ENCODE data around the gene GRIP1.
A peak's percentile ranks its signal among the peaks of the same experiment; 100 is the strongest.

GRIP1 gene

DNA sequence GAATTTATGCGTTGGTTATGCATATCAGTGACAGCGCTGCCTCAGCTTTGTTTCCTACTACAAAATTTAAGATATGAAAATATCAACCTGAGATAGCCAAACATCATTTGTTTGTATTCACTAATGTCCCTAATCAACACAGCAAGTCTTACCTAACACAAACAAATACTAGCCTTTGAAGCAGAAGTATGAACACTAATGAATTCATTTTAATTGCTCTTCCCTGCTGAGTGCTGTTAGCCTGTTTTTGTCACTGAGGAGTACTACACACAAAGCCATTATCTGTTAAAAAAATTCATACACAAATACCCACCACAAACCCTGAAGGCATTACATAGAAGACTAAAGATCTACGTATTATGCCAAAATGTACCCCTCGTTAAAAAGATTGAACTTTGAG is 225.8 kb downstream of the GRIP1 start:
- no peak for DNase-seq (ENCODE audit: low read depth in 3 of 3)

DNA sequence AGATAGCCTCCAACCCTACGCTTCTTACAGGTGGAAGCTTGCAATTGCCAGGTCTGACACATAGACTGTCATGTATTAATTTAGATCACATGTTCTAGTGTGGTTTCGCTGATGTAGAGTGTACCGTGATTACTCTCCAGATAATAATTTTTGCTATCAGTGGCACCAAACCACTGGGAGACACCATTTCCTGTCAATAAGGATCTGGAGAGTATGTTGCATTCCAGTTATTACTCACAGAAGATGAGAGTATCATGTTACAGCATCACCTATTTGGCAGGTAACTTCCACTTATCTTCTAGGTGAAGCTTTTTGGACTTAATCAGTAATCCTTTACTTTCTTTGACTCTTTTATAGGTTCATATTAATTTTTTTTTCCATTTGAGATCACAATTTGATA is 229.3 kb downstream of the GRIP1 start:
- DNase-seq (ENCODE audit: low read depth in 3 of 3) = no peak

DNA sequence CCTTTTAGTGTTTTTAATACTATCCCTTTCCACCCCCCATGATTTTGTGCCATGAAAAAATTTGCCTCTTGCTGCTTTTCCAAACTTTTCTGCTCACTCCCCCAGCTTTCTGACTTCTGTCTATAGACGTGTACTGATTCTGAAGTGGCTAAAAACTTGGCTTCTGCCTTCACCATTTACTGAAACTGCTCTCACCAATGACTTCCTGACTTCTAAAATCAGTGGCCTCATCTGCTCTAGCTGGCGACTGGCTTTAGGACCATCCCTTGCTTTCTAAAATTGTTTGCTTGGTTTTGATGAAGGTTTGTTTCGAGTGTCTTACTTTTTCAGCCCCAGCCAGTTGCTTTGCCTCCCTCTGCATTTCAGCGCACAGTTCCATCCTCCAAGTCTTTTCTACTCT is 231.2 kb downstream of the GRIP1 start:
- DNase-seq (ENCODE audit: low read depth in 3 of 3) = no peak

DNA sequence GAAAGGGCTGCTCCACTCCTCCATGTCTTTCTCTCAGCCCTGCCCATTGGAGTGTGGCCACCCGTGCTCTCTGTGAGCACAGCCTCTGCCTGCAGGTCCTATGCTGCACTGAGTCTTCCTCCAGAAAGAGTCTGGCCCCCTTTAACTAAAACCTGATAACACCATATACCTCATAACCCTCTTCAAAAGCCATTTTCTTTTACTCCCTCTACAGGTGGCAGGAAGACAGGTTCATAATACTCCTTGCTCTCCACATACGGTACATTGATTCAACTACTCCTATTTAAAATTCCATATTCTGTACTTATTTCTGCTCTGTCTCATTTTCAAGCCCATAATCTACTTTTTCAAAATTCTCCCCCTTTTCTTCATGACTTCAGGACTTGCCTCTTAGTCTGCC is 232.6 kb downstream of the GRIP1 start:
- no peak for DNase-seq (ENCODE audit: low read depth in 3 of 3)

DNA sequence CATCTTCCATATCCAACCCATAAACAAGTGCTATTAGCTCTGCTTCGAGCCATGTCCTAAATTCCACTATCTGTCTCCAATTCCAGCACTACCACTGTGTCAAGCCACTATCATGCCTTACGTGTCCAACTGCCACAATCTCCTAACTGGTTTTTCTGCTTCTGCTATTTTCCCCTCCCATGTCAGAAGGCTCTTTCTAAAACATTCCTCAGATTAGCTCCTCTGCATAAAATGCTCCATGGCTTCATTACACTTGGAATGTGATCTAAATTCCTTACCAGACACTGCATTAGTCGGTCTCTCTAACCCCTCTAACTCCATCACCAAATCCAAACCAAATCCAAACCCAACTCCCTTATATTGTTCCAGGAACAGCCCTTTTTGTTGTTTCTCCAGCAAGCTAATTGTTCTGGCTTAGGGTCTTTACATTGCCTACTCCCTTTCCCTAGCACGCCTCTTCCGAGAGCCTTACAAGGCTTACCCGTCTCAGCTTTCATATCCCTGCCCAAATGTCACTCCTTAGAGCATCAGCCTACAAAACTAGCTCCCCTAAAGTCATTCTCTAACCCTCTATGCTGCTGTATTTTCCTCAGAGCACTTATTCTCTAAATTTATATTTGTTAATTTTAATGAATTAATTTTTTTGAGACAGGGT is 236.8 kb downstream of the GRIP1 start:
- no peak for DNase-seq (ENCODE audit: low read depth in 3 of 3)

DNA sequence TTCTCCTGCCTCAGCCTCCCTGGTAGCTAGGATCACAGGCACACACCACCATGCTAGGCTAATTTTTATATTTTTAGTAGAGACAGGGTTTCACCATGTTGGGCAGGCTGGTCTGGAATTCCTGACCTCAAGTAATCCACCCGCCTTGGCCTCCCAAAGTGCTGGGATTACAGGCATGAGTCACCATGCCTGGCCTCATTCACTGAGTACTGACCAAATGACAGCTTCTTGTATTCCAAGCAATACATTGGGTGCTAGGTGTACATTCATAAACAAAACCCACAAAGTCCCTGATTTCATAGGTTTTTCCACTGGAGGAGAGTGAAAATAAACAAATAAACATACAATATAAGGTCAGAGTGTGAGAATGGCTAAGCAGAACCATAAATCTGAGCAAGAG is 240.3 kb downstream of the GRIP1 start:
- no peak for DNase-seq (ENCODE audit: low read depth in 3 of 3)

DNA sequence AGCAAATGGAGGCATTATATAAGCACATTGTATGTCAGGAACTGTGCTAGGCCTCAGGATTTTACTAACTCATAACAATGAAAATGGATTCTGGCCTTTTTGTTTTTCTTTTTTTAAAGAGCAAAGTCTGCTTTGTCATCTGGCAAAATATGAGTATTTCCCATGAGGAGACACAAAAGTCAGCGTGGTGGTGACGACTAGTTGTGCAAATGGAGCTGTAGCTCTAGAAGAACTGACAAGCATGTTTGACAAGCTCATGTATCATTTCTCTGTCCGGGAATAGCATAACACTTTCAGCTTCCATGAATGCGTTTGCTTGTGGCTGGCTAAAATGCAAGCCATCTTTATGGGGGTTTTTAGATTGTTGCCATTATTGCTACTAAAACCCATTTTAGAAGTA is 248.8 kb downstream of the GRIP1 start:
- no peak for DNase-seq (ENCODE audit: low read depth in 3 of 3)

DNA sequence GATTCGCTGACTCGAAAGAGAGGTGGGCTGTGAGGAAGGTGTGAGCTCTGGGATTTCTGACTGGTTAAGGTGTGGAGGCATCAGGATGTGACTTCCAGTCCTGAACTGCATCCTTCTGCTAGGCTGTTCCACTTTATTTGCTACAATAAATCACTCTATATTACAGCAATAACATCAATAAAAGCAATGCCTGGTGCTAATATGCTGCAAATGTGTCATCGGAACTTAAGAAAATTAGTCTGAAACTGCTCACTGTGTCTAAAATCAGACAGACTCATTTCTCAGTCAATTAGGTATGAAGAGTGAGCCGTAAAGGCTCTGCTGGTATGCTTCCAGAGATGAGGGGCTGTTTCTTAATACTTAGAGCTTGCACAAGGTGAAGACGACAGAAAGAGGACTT is 250.0 kb downstream of the GRIP1 start:
- no peak for DNase-seq (ENCODE audit: low read depth in 3 of 3)

DNA sequence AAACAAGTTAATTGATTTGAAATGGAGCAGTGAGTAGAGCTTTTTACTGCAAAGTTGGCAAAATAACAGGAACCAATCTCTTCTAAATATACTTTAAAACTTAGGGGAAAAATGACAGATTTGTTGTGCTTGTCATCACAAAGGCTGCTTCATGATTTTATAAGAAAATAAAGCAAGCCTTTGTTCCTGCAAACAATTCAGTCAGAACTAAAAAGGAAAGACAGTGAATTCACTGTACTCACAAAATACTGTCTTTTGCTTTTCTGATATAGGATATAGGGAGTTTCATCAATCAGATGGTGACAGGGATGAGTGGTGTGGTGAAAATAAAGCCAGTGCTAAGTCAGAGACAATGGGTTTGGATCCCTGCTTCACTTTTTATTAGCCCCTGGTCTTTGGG is 250.6 kb downstream of the GRIP1 start:
- DNase-seq (ENCODE audit: low read depth in 3 of 3) = no peak

DNA sequence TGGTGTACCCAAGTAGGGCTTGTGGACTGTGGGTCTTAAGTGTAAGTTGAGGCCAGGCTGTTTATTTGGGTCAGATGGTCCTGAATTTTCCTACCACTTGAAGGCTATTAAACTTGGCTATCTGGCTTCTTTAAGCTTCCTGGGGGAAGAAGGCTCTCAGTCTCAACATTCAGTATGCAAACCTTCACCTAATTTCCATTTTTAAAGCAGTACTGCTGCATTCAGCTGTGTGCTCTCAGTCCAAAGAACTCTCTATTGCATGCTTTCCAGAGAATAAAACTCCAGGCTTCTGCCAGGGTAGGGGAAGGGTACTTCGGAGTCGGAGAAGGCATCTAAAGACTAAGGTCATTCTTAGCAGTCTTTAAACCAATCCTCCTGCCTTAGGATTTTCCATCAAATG is 252.2 kb downstream of the GRIP1 start:
- DNase-seq (ENCODE audit: low read depth in 3 of 3) = no peak

DNA sequence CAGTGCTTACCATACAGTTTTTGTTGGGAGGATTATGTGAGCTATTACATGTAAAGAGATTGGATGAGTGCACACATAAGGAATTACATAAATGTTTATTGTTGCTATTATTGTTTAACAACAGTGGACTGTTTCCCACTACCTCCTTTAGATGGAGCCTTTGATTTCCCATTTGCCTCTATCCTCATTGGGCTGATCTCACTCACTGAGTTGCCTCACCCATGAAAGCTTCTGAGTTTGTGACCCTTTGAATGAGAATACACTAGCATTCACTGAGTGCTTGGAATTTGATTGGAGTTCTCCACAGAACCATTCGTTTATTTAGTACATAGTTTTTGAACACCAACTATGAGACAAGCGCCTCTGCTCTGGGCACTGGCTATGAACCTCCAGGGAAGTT is 255.6 kb downstream of the GRIP1 start:
- no peak for DNase-seq (ENCODE audit: low read depth in 3 of 3)

DNA sequence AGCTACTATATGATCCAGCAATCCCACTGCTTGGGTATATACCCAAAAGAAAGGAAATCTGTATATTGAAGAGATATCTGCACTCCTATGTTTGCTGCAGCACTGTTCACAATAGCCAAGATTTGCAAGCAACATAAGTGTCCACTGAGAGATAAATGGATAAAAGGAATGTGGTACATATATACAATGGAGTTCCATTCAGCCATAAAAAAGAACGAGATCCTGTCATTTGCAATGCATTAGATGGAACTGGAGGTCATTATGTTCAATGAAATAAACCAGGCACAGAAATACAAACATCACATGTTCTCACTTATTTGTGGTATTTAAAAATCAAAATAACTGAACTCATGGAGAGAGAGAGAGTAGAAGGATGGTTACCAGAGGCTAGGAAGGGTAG is 260.0 kb downstream of the GRIP1 start:
- no peak for DNase-seq (ENCODE audit: low read depth in 3 of 3)

DNA sequence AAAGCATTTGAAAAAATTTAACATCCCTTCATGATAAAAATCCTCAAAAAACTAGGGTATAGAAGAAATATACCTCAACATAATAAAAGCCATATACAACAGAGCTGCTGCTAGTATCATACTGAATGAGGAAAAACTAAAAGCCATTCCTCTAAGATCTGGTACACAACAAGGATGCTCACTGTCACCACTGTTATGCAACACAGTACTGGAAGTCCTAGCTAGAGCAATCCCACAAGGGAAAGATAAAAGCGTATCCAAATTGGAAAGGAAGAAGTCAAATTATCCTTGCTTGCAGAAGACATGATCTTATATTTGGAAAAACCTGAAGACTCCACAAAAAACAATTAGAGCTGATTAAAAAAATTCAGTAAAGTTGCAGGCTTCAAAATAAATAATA is 261.7 kb downstream of the GRIP1 start:
- no peak for DNase-seq (ENCODE audit: low read depth in 3 of 3)

DNA sequence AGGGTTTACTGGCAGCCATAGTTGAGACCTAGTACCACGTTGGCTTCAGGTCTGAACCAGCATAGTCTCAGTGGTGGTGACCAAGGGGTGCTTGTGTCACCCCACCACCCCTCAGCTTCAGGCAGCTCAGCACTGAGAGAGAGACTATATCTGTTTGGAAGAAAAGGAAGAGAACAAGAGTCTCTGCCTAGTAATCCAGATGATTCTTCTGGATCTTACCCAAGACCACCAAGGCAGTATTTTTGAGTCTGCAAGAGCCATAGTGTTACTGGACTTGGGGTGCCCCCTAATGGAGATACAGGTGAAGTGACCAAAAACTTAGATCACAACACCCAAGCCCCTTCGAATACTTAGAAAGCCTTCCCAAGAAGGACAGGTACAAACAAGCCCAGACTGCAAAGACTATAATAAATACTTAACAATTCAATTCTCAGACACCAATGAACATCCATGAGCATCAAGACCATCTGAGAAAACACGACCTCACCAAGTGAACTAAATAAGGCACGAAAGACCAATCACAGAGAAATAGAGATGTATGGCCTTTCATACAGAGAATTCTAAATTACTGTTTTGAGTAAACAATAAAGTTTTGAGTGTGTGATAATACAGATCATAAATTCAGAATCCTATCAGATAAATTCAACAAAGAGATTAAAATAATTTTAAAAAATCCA is 269.5 kb downstream of the GRIP1 start:
- peak in 2 of 3 experiments; percentile 8 to 10 for DNase-seq (ENCODE audit: low read depth in 3 of 3)

DNA sequence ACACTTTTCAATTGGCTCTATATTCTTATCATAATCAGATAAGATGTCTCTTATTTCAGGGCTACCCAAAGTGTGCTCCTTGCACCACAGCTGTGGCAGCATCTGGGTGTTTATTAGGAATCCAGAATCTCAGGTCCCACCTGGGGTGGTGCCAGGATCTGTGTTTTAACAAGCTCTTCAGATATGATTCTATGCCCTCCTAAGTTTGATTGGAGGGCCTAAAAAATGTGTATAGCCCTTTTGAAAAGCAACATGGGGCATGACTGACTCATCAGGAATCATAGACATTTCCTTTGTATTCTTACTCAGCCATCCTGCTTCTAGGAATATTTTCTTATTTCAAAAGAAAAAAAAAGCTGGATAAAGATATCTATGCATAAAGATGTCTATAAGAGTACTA is 273.5 kb downstream of the GRIP1 start:
- DNase-seq (ENCODE audit: low read depth in 3 of 3) = no peak

DNA sequence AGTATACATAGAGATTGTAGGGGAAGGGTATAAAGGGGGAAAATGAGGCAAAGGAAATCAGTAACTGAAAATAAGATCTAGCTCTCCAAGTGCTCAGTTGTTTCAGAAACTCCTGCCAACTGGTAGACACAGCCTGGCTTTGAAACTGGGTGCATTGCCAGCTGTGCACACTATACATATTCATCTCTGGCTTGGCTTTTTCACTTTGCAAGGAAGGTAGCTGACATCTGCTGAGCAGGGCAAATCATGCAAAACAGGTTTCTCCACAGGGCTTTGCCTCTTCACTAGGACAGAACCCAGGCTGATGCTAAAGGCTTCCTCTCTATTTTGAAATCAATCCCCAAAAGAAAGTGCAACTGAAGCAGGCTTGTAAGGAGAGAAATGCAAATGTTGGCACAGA is 275.1 kb downstream of the GRIP1 start:
- DNase-seq (ENCODE audit: low read depth in 3 of 3) = no peak

DNA sequence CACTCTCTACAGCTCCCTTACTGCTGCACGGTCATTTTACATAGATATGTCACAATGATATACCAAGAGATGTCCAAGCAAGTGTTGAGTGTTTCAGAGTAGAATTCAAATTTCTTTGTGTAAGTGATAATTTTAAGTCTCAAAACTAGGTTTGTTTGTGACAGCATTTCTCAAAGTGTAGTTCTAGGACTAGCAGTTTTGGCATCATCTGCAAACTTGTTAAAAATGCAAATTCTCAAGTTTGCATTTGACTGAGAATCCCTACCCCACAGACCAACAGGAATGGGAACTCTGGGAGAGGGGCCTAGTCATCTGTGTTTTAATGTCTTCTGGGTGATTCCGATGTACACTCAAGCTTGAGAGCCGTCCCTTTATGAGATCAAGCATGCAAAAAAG is 279.0 kb downstream of the GRIP1 start:
- no peak for DNase-seq (ENCODE audit: low read depth in 3 of 3)

DNA sequence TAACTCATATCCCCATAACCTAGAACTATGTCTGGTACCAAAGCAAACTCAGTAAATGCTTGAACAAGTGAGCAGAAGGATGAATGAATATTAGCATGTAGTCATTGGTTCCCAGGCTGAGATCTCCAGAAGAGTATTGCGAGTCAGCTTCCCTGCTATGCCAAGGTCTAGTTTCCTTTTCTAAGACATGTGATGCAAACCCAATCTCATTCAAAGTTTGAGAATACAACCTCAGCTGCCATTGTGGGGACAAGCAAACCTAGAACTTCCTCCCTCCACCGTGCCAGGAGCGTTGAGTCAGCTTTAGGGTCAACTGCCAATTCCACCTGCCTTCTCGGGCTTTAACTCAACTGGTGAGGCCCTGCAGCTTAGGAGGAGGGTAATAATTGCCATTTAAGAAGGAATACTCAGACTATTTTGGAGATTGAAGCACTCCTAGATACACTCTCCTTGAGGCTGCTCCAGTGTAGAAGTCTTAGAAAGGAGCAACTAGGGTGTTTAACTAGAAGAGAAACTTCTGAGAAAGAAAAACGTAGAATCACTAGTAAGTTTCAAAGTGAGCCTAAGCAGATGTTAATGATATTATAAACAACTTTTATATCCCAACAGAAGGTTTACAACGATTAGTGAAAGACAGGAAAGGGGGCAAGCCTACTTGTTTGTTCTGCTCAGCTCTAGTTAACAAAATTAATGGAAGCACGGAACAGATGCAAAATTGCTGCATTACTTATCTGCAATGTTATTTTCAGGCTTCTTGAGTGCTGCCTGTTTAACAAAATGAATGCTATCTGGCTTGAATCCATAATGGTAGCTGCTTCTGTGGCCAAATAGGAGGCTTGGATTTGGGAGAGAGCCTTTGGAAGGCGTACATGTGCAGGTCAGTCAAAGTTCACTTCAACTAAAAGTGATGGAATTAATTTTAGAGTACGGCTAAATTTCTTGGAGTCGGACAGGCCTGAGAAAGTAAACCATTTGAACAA is 279.7 kb downstream of the GRIP1 start:
- DNase-seq (ENCODE audit: low read depth in 3 of 3) = no peak

DNA sequence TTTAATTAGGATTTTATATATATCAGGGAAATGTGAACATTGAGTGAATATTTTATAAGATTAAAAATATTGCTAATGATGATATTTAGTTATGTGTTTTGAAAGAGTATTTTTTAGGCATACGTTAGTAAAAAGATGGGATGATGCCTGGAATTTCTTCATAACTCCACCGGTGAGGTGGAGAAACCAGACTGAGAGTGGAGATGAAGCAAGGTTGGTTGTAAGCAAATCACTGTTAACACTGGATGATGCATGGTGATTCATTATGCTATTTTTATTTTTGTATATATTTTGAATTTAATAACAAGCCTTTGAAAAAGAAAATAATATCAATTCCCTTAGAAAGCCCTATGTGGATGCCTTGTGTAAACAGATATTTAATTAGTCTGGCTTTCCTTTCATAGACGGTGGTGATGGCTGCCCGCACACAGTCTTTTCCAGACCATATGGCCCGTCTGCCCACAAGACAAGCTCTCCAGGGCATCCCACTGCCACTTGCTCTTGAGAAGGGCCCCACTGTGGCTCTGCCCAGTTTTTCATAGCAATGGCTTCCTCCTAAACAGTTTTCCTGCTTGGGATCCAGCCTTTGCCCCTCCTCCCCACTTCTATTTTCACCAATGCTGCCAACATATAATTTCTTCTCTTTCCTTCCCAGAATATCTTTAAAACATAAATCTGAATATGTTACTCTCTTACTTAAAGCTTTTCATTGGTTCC is 281.1 kb downstream of the GRIP1 start:
- DNase-seq (ENCODE audit: low read depth in 3 of 3) = no peak

DNA sequence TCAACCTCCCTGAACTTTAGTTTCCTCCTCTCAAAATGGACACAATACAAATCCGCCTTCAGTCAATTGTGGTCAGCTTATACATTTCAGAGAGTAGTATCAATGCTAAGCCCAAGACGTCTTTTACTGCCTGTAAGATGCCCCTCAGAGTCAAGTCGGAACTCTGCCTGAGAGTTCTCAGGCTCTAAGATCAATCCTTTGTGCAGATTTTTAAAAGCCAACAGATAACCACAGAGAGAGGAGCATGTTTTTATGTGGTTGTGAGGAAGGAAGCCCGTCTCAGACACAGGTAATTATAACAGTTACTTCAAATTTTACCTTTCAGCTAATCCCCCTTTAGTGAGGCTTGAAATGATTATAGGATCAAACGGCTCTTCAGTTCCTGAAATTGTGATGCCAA is 285.0 kb downstream of the GRIP1 start:
- DNase-seq (ENCODE audit: low read depth in 3 of 3) = no peak

DNA sequence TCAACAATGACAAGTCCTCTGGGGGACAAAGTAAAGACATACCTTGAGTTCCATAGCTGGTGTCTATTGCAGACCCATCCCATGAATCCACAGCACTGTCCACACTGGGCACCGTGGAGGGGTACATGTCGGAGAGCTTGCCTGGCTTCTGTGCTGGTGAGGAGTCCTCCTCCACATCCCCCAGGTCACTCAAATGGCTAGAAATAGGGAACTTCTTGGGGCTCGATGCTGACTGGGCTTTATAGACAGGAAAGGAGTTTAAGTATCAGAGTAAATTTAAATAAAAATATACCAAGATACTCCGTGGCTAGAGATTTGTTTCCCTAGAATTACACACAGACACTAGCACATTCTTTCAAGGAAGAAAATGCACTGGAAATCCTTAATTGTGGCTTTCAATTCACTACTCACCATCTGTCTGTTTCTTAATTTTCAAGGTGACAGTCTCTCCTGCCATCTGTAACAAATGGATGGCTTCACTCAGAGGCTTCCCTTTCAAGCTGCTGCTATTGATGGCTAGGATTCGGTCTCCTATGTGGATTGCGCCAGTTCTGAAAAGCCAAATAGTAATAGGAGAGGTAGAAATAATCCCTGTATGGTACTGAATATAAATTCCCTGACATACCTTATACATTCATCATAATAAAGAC is 286.5 kb downstream of the GRIP1 start:
- DNase-seq (ENCODE audit: low read depth in 3 of 3) = no peak

DNA sequence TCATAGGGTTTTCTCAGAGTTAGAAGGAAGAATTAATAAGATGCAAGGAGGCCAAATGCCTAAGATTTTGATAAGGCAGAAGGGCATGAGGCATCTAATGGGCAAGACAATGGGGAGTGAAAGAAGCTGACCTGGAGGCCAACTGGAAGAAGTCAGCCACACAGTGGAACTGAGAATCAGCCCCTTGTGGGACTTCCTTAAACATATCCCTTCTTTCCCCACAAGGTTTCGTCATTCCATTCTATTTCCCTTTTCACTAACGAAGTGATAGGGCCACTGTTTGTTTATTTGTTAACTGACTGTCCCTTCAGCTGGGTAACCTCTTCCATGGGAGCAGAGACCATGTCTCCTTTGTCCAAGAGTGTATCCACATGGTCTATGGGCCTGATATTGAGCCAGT is 290.4 kb downstream of the GRIP1 start:
- no peak for DNase-seq (ENCODE audit: low read depth in 3 of 3)

All from stimulated activated CD4-positive, alpha-beta T cell treated with anti-CD3 and anti-CD28 coated beads, TNF-alpha, amount 100 ng/mL, for 24 hours (primary cell).